ENCODE results near the gene BPIFB3.

BPIFB3 gene

GRCh38 chr20:33053291-33054106, at the start of gene BPIFB3:
TSS of gene BPIFB3 (plus strand) at chr20:33053903. CDS start at chr20:33055436, 1,533 bp downstream.
- no peak for TF ChIP-seq CTCF (IDR thresholded peaks at IDR 0.05)

- no peak for TF ChIP-seq CTCF (IDR thresholded peaks at IDR 0.05)
These were observed 49.5 kb upstream of the BPIFB3 start, which contains the start of gene SUN5 for GRCh38 chr20:33004141-33004751. TSS of gene SUN5 (minus strand) at chr20:33004433. CDS start at chr20:33004340, 93 bp downstream.

GRCh38 chr20:33005132-33005566, 48.6 kb upstream of the BPIFB3 start:
- TF ChIP-seq CTCF (IDR thresholded peaks at IDR 0.05): peak; percentile 74

- TF ChIP-seq CTCF (IDR thresholded peaks at IDR 0.05): no peak
These were observed 47.6 kb upstream of the BPIFB3 start for GRCh38 chr20:33005908-33006775.

- TF ChIP-seq CTCF (IDR thresholded peaks at IDR 0.05): no peak
These were observed 46.8 kb upstream of the BPIFB3 start for GRCh38 chr20:33006776-33007375.

GRCh38 chr20:33007376-33008335, 46.0 kb upstream of the BPIFB3 start, which contains the start of gene BPIFB2:
TSS of gene BPIFB2 (plus strand) at chr20:33007704. CDS start at chr20:33008575, 871 bp downstream.
- TF ChIP-seq CTCF (IDR thresholded peaks at IDR 0.05): no peak
